ENCODE results near the gene BCAS3.
A peak's percentile ranks its signal among the peaks of the same experiment; 100 is the strongest.

The BCAS3 gene

GRCh38 chr17:60675997-60676396 is 1.7 kb upstream of the BCAS3 start:
- no peak for DNase-seq

GRCh38 chr17:60676758-60677307 is 818 bp upstream of the BCAS3 start:
- DNase-seq = no peak

GRCh38 chr17:60678118-60678444 is 430 bp downstream of the BCAS3 start:
- no peak for DNase-seq

GRCh38 chr17:60679287-60679686 is 1.6 kb downstream of the BCAS3 start:
- peak; percentile 10 for DNase-seq

- DNase-seq = no peak
These were observed 3.1 kb downstream of the BCAS3 start for GRCh38 chr17:60680754-60681153.

GRCh38 chr17:60685437-60685836 is 7.8 kb downstream of the BCAS3 start:
- no peak for DNase-seq

- DNase-seq = no peak
These were observed 18.3 kb downstream of the BCAS3 start for GRCh38 chr17:60695960-60696359.

GRCh38 chr17:60699090-60699489 is 21.4 kb downstream of the BCAS3 start:
- DNase-seq = no peak

- DNase-seq = peak; percentile 25
These were observed 26.5 kb downstream of the BCAS3 start for GRCh38 chr17:60704170-60704569.

GRCh38 chr17:60712675-60713074 is 35.0 kb downstream of the BCAS3 start:
- no peak for DNase-seq

GRCh38 chr17:60713608-60714007 is 36.0 kb downstream of the BCAS3 start:
- no peak for DNase-seq

GRCh38 chr17:60716766-60717165 is 39.1 kb downstream of the BCAS3 start:
- no peak for DNase-seq

GRCh38 chr17:60717814-60718213 is 40.2 kb downstream of the BCAS3 start:
- DNase-seq = no peak

- peak; percentile 80 for DNase-seq
These were observed 43.3 kb downstream of the BCAS3 start for GRCh38 chr17:60720763-60721531.

GRCh38 chr17:60724647-60725046 is 47.0 kb downstream of the BCAS3 start:
- no peak for DNase-seq

- no peak for DNase-seq
These were observed 52.2 kb downstream of the BCAS3 start for GRCh38 chr17:60729854-60730253.

- DNase-seq = peak; percentile 10
These were observed 52.6 kb downstream of the BCAS3 start for GRCh38 chr17:60730273-60730672.

GRCh38 chr17:60738287-60738686 is 60.6 kb downstream of the BCAS3 start:
- no peak for DNase-seq

- DNase-seq = no peak
These were observed 62.9 kb downstream of the BCAS3 start for GRCh38 chr17:60740584-60740983.

- no peak for DNase-seq
These were observed 63.4 kb downstream of the BCAS3 start for GRCh38 chr17:60741031-60741430.

- no peak for DNase-seq
These were observed 65.6 kb downstream of the BCAS3 start for GRCh38 chr17:60743282-60743681.

- DNase-seq = no peak
These were observed 66.1 kb downstream of the BCAS3 start for GRCh38 chr17:60743799-60744198.

GRCh38 chr17:60744355-60744966 is 66.8 kb downstream of the BCAS3 start:
- no peak for DNase-seq

GRCh38 chr17:60745544-60745943 is 67.9 kb downstream of the BCAS3 start:
- DNase-seq = no peak

All from hematopoietic multipotent progenitor cell treated with erythropoietin and hydrocortisone succinate and interleukin-3 and kit ligand, for 4 days (in vitro differentiated cells).